ENCODE results near the gene IGF2BP2. TPM values are rescaled to one million over a fixed set of nuclear protein-coding genes. Genes with fewer than 3 reads are reported as not detected.
A peak's percentile ranks its signal among the peaks of the same experiment; 100 is the strongest.

IGF2BP2 gene
- total RNA-seq, 4 donors from 2014 or later: 5.1 to 29.8 (median 9.3) TPM

GRCh38 chr3:185656321-185656840 is 168.5 kb downstream of the IGF2BP2 start:
- TF ChIP-seq CTCF (IDR thresholded peaks at IDR 0.05): no peak
- TF ChIP-seq POLR2A (IDR thresholded peaks at IDR 0.05): no peak
- intact Hi-C loops (cut with DNase I; ENCODE audit: low total_unique reads): no loop called here
- DNase-seq (ENCODE audit: low spot score in 2 of 2): peak in 1 of 2 donors; percentile 74
- WGBS, 2 donors: 47 to 72% methylated on average over 8 of the region's 8 CpGs
- no peak overlapping the region for H3K4me3 ChIP-seq (ENCODE audit: low read depth, poor library complexity, severe bottlenecking)

GRCh38 chr3:185655426-185656320 is 169.2 kb downstream of the IGF2BP2 start:
- no peak for DNase-seq (ENCODE audit: low spot score in 2 of 2)
- intact Hi-C loops (cut with DNase I; ENCODE audit: low total_unique reads): no loop called here
- WGBS, 2 donors: 92 to 94% methylated on average over 12 of the region's 12 CpGs
- H3K4me3 ChIP-seq (ENCODE audit: low read depth, poor library complexity, severe bottlenecking): no peak overlapping the region
- TF ChIP-seq CTCF (IDR thresholded peaks at IDR 0.05) (no peak), POLR2A (IDR thresholded peaks at IDR 0.05) (no peak)

GRCh38 chr3:185654758-185655145 is 170.1 kb downstream of the IGF2BP2 start:
- intact Hi-C loops (cut with DNase I; ENCODE audit: low total_unique reads): no loop called here
- no peak overlapping the region for H3K4me3 ChIP-seq (ENCODE audit: low read depth, poor library complexity, severe bottlenecking)
- DNase-seq (ENCODE audit: low spot score in 2 of 2): no peak
- WGBS, 2 donors: 83 to 88% methylated on average over 2 of the region's 2 CpGs
- TF ChIP-seq POLR2A (IDR thresholded peaks at IDR 0.05): no peak
- no peak for TF ChIP-seq CTCF (IDR thresholded peaks at IDR 0.05)

GRCh38 chr3:185653949-185654757 is 170.7 kb downstream of the IGF2BP2 start:
- no peak for DNase-seq (ENCODE audit: low spot score in 2 of 2)
- TF ChIP-seq POLR2A (IDR thresholded peaks at IDR 0.05) (no peak), CTCF (IDR thresholded peaks at IDR 0.05) (no peak)
- intact Hi-C loops (cut with DNase I; ENCODE audit: low total_unique reads): no loop called here
- WGBS, 2 donors: 94 to 95% methylated on average over 12 of the region's 12 CpGs
- H3K4me3 ChIP-seq (ENCODE audit: low read depth, poor library complexity, severe bottlenecking): no peak overlapping the region

GRCh38 chr3:185651971-185652370 is 172.9 kb downstream of the IGF2BP2 start:
- WGBS, 2 donors: 94 to 95% methylated on average over 9 of the region's 9 CpGs
- TF ChIP-seq POLR2A (IDR thresholded peaks at IDR 0.05) (no peak), CTCF (IDR thresholded peaks at IDR 0.05) (no peak)
- no peak for DNase-seq (ENCODE audit: low spot score in 2 of 2)

More at GRCh38 chr3:185651971-185652370, 172.9 kb downstream of the IGF2BP2 start:
- H3K4me3 ChIP-seq (ENCODE audit: low read depth, poor library complexity, severe bottlenecking): no peak overlapping the region
- intact Hi-C loops (cut with DNase I; ENCODE audit: low total_unique reads): no loop called here

Measured in lower leg skin (tissue), 4 donors.